Amniotic stem cell (primary cell): ENCODE data around the gene LRRC47.
"Not testable (repeated sequence)": the region's sequence is repeated elsewhere in the genome, so short reads cannot be mapped to it uniquely, and the experiment has no call there.

Source experiments
- DNase-seq: peaks from one replicate; lab custom pipeline; 2025; lab: John Stamatoyannopoulos, UW

LRRC47 gene

DNA sequence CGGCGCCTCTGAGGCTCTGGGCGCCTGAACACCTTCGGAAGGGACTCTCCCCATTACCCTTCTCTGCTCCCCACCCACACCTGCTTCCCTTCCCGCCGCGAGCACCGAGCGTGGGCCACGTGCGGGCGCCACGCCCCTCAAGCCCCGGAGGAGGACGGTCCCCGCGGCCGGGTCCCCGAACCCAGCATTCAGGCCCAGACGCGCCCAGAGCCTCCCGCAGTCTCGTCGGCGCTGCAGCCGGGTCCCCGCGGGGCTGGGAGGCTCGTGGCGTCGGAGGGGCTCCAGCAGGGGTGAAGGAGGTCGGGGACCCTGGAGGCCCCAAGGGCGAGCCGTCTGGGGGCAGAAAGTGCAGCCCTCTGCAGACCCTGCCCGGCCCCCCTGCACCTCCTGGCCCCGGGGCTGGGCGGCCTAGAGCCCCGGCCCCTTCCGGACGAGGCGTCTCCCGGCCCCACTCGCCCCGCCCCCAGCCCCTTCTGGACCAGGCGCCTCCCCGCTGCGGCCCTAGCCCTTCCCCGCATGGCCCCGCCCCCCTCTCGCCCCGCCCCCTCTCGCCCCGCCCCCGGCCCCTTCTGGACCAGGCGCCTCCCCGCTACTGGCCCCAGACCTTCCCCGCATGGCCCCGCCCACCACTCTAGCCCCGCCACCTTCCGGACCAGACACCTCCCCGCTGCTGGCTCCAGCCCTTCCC lies 24.1 kb downstream of the LRRC47 start:
- peak; percentile 18 for DNase-seq

- DNase-seq = no peak
Observed at GRCh38 chr1:3771108-3772026, 24.9 kb downstream of the LRRC47 start.

DNA sequence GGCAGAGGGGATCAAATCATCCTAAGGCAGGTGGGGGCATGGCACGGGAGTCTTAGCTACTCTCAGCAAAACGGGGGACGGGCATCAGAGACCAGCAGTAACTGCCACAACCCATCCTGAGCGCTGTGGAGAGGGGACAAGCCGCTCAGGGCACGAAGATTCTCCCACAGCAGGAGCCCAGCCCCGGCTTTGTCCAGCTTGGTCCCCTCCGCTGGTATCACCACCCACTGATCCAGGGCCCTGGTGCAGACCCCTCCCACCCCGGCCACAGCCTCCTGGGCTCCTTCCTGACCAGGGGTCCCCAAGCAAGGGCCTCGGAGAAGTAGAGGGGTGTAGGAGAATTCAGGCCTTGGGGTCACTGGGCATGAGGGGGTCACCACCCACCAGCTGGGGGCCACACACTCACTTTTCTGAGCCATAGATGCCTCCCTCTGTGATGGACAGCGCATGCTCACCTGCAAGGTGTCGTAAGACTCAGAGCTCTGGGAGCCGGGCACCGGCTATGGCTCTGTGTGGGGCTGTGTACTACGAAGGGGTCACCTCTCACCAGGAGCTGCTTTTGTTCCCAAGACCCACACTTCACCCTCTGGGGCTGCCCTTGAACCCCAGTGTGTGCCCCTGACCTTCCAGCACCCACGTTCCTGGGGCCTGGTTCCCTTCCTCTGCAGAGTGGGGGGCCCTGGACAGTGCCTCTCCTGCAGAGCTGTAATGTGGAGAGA lies 26.1 kb downstream of the LRRC47 start:
- no peak for DNase-seq

DNA sequence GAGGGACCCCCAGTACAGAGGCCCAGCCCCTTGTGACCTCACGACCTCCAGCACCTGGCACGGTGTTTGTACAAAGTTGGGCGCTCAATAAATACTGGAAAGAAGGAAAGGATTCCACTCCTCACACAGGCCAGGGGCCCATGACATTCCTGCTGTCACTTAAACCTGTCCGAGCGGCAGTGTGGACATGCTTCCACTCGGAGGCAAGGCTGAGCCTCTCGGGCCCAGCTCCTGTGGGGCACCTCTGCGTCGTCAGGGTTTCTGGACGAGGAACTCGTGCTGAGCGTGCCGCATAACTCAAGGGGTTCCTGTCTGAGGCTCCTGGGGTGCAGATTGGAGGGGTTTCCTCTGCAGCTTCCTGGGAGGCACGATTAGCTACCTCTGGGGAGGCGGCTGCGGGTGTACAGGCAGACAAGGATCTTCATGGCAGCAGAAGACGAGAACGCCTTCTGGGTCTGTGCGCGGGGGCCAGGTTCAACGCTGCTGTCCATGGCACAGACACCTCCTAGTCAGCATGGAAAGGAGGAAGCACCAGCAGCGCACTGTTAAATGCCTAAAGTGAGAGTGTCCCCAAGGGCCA lies 27.4 kb downstream of the LRRC47 start:
- no peak for DNase-seq

- DNase-seq = no peak
Observed at GRCh38 chr1:3767328-3767925, 28.9 kb downstream of the LRRC47 start.

GRCh38 chr1:3763351-3764125 lies 32.8 kb downstream of the LRRC47 start:
- DNase-seq = no peak

- DNase-seq = no peak
Observed at GRCh38 chr1:3762873-3763228, 33.4 kb downstream of the LRRC47 start.

- no peak for DNase-seq
Observed at GRCh38 chr1:3762151-3762872, 34.0 kb downstream of the LRRC47 start.

DNA sequence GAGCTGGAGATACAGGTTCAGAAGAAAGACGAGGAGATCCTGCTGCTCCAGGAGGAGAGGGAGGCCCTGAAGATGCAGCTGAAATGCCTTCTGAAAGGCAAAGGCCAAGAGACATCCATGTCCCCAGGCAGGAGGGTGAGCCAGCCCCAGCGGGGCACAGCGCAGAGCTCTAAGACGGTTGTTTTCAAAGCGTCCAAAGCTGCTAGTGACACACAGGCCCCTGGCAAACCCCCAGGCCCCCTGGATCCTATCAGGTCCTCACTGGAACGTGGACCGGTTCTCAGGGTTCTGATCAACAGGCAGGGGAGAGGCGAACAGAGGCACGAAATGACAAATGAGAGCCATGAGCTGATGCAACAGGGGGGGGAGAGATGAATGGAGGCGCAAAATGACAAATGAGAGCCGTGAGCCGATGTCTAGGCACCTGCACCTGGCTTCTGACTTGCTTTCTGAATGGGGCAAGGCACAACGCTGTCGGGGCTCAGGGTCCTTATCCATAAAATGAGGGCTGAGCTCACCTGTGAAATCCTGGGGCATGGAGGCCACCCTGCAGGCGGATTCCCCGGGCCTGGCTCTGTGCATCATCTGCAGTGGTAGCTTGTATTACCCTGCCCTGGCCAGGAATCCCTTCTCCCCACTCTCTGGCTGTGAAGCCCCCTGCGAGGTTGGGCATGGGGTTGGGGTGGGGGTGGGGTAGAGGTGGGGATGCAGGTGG lies 34.8 kb downstream of the LRRC47 start:
- DNase-seq = no peak

GRCh38 chr1:3759796-3760195 lies 36.5 kb downstream of the LRRC47 start:
- no peak for DNase-seq

GRCh38 chr1:3759164-3759563 lies 37.1 kb downstream of the LRRC47 start:
- no peak for DNase-seq

- DNase-seq = no peak
Observed at GRCh38 chr1:3756394-3756793, 39.9 kb downstream of the LRRC47 start.

GRCh38 chr1:3753656-3754454 lies 42.4 kb downstream of the LRRC47 start:
- DNase-seq = no peak

- no peak for DNase-seq
Observed at GRCh38 chr1:3752400-3752945, 43.8 kb downstream of the LRRC47 start, which contains the start of gene CCDC27. CCDC27 (plus strand) TSS chr1:3752450; CDS start chr1:3752482, 32 bp downstream.

- DNase-seq = no peak
Observed at GRCh38 chr1:3750741-3751140, 45.6 kb downstream of the LRRC47 start.

DNA sequence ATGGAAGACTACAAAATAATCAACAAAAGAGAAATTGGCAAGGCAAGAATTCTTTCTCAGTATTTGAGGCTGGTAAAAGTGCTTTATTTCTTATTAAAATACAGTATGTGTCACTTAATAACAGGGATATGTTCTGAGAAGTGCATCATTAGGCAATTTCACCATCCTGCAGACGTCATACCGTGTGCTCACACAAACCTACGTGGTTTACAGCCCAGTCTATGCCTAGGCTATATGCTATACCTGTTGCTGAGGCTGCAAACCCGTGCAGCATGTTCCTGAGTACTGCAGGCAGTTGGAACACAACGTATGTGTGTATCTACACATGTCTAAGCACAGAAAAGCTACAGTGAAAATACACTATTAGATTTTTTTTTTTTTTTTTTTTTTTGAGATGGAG lies 46.8 kb downstream of the LRRC47 start:
- no peak for DNase-seq

GRCh38 chr1:3748316-3748900 lies 47.9 kb downstream of the LRRC47 start:
- DNase-seq = not testable (repeated sequence)

DNA sequence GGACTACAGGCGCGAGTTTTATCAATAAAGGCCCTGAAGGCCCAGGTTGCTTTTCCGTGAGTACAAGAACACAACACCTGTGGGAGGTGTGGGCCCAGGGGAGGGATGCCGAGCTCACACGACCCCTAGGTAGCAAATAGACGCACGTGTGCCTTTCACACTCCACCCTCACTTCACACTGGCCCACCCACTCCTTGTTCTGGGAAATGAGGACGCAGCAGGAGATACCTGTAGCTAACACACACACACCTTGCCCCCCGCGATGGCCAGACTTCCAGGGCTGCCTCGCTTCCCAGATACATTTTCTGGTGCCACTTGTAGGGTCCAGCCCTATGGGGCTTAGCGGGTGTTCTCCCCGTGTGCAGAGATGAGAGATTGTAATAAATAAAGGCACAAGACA lies 48.4 kb downstream of the LRRC47 start:
- no peak for DNase-seq
